DOHH2 (cell line): ENCODE results near the gene PMPCA.

Experiments used
- CTCF ChIP-seq: fragments of 200-600 bp; sonication (generic); IDR thresholded peaks from one replicate; pipeline ENCODE4 v1.5.1; 2014; ENCODE audit warnings: antibody characterized with exemption, mild to moderate bottlenecking, low read depth, low read length; ENCODE audit not compliant: poor library complexity, severe bottlenecking
- EZH2phosphoT487 ChIP-seq: fragments of 200-600 bp; sonication (generic); IDR thresholded peaks from 2 replicates; pipeline ENCODE4 v1.6.1; 2017; ENCODE audit warnings: borderline replicate concordance, mild to moderate bottlenecking, antibody characterized with exemption, low read length, moderate library complexity, mixed read lengths

DNA sequence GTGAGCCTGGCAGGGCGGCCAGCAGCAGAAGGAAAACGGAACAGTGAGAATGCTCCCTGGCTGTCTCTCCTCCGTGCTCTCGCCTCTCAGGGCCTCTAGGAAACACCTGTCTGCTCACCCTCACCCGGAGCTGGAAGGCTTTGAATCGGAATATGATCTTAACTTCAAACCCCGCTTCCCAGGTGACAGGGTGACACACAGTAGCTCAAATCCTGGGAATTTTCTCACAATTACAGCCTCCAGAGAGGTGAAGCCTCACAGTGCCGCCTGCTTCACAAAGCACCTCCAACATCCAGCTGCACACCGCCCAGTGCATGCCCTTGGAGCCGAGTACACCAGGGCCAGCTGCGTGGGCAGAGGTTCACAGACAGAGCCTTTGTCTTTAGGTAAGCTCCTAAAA lies 59.9 kb downstream of the PMPCA start:
- TF ChIP-seq CTCF (no peak), EZH2phosphoT487 (no peak)
